Measurements from ENCODE around the gene UBA52. TPM values are rescaled to one million over a fixed set of nuclear protein-coding genes. Genes with fewer than 3 reads are reported as not detected.
A peak's percentile ranks its signal among the peaks of the same experiment; 100 is the strongest.
"Not testable (repeated sequence)": the region's sequence is repeated elsewhere in the genome, so short reads cannot be mapped to it uniquely, and the experiment has no call there.

Gene UBA52
- total RNA-seq: 100 to 1,000 TPM; 600 to 891 (median 689) TPM

DNA sequence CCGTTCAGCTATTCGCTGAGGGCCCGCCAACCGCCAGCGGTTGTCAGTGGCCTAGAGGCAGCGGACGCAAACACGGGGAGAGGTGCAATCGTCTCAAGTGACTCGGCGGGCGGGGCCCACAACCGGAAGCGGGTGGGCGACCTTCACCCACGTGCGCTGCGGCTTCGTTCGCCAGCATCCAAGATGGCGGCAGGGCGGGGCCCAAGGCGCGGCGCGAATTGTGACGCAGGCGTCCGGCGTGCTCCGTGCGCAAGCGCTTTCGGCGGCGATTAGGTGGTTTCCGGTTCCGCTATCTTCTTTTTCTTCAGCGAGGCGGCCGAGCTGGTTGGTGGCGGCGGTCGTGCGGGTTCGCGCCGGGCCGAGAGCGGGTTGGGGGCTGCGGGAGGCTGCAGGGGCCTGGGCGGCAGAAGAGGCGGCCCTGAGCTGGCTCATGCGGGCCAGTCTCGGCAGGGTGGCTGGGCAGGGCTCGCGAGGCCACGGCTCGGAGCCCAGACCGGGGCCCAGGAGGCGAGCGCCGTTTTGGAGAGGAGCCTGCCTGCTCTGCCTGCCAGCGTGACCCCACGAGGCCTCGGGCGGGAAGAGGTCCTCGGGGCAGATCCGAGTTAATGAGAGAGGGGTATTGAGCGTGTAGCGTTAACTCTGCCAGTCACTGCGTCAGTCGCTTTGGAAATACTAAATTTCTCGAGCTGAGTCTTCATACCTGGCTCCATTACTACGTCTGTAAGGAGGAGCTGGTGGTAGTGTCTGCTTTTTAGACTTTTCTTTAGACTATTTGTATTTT lies at the start of gene UBA52:
UBA52 (plus strand) TSS at position 294 of the 781 bp plus-strand sequence. CDS start 1,444 bp downstream, outside the sequence.
- ATAC-seq (ENCODE audit: low FRiP score): peak; percentile 97
- TF ChIP-seq, protein P1, sequence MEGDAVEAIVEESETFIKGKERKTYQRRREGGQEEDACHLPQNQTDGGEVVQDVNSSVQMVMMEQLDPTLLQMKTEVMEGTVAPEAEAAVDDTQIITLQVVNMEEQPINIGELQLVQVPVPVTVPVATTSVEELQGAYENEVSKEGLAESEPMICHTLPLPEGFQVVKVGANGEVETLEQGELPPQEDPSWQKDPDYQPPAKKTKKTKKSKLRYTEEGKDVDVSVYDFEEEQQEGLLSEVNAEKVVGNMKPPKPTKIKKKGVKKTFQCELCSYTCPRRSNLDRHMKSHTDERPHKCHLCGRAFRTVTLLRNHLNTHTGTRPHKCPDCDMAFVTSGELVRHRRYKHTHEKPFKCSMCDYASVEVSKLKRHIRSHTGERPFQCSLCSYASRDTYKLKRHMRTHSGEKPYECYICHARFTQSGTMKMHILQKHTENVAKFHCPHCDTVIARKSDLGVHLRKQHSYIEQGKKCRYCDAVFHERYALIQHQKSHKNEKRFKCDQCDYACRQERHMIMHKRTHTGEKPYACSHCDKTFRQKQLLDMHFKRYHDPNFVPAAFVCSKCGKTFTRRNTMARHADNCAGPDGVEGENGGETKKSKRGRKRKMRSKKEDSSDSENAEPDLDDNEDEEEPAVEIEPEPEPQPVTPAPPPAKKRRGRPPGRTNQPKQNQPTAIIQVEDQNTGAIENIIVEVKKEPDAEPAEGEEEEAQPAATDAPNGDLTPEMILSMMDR (IDR thresholded peaks at IDR 0.05): no peak

DNA sequence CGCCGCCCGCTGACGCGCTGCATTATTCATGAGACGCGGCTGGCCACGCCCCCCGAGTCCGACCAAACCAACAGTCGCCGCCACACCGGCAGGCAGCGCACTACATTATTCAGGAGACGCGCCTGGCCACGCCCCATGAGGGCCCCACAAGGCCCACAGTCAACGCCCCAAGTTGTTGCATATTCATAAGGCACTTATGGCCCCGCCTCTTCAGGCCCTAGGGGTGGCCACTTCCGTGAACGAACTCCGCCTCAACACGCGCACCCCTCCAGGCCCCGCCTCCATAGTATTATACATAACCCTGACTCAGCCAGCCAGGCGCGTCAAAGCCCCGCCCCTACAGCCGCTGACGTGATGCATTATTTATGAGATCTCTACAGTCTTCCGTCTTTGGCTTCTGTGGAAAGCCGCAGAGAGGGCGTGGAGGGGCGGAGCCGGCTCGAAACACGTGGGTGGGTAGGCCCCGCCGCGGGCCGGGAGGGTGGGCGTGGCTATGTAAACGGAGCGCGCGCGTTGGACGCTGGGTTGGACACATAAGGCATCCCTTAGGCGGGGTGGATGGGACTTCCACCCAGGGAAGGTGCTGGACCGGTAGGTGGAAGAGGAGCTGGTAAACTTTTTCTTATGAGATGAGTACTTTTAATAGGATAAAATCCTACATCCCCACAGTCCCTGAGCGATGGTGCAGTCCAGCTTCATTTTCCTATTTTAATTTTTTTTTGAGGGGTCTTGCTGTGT lies 49.4 kb upstream of the UBA52 start:
- DNase-seq (ENCODE audit: low spot score) (peak; percentile 100), ATAC-seq (ENCODE audit: low FRiP score) (peak; percentile 94)

More for the DNA sequence above, at the start of gene UBA52:
- peak; percentile 90 for DNase-seq (ENCODE audit: low spot score)

DNA sequence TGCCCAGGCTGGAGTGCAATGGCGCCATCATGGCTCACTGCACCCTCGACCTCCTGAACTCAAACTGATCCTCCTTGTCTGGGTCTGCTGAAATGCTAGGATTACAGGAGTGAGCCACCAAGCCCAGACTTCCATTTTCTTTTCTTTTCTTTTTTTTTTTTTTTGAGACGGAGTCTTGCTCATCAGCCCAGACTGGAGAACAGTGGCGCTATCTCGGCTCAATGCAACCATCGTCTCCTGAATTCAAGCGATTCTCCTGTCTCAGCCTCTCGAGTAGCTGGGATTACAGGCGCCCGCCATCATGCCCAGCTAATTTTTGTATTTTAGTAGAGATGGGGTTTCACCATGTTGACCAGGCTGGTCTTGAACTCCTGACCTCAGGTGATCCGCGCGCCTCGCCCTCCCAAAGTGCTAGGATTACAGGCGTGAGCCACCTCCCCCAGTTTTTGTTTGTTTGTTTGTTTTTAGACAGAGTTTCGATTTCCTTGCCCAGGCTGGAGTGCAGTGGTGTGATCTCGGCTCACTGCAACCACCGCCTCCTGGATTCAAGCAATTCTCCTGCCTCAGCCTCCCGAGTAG lies 48.7 kb upstream of the UBA52 start:
- ATAC-seq (ENCODE audit: low FRiP score); DNase-seq (ENCODE audit: low spot score): not testable (repeated sequence)

More for the DNA sequence above, 49.4 kb upstream of the UBA52 start:
- TF ChIP-seq, protein P1 (IDR thresholded peaks at IDR 0.05): no peak

DNA sequence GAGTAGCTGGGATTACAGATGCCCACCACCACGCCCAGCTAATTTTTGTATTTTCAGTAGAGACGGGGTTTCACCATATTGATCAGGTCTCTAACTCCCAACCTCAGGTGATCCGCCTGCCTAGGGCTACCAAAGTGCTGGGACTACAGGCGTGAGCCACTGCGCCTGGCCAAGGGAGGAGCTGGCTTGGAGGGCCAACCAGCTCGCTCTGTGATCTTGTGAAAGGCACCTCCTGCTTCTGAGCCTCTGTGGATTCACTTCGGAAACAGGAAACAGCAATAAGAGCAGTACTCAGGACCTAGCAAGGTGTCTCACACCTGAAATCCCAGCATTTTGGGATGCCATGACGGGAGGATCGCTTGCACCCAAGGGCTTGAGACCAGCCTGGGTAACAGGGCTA lies 47.8 kb upstream of the UBA52 start:
- ATAC-seq (ENCODE audit: low FRiP score): no peak
- DNase-seq (ENCODE audit: low spot score): no peak
- TF ChIP-seq, protein P1 (IDR thresholded peaks at IDR 0.05): no peak

DNA sequence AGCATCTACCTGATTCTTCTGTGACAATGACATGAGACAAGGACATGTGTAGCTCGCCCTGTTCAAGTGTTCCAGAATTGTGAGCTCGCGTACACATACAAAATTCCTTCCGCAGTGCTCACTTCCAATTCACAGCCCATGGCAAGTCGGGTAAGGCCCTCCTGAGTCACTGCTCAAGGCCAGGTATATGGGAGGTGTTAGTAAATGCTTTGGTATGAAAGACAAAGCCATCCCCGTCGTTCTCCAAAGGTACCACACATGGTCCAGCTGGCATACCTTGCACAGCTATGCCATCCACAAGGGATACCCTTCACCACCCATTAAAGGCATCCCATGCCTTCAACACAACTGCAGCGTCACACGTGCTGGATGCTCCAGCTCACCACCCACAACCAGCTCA lies 45.3 kb upstream of the UBA52 start:
- TF ChIP-seq, protein P1 (IDR thresholded peaks at IDR 0.05): no peak
- DNase-seq (ENCODE audit: low spot score) (no peak), ATAC-seq (ENCODE audit: low FRiP score) (no peak)

DNA sequence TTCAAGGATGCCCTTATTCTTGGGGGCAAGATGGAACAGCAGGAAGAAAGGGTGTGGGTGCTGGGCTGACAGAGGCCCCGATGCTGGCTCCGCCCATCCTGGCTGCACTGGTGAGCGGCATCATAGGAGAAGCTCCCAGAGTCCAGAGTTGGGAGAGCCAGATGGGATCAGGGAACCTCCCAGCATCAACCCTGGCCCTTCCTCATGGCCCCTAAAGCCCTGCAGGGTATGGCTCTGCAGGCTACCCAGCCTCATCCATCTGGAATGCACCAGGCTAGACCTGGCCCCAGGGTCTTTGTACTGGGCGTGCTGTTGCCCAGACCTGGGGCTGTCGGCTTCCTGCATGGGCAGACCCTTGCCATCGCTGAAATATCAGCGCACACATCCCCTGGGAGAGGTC lies 41.9 kb upstream of the UBA52 start:
- ATAC-seq (ENCODE audit: low FRiP score) (no peak), DNase-seq (ENCODE audit: low spot score) (no peak)

DNA sequence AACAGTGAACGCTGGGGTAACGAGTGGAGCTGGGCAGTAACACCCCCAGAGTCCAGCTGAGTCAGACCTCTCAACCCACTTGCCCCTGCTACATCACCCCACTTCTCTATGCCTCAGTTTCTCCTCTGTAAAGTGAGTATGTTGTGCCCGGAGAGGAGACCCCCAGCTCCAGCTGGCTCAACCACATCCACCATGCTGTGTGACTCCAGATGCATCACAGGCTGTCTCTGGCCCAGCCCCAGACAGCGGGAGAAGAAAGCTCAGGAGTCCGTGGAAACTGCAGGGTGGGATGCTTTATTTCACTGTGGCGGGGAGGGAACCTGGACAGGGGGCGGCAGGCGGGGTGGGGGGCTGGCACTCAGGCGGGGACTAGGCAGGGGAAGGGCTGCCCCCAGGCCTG lies 40.2 kb upstream of the UBA52 start:
- DNase-seq (ENCODE audit: low spot score): no peak
- TF ChIP-seq, protein P1 (IDR thresholded peaks at IDR 0.05): no peak
- no peak for ATAC-seq (ENCODE audit: low FRiP score)

More for the DNA sequence above, 41.9 kb upstream of the UBA52 start:
- TF ChIP-seq, protein P1 (IDR thresholded peaks at IDR 0.05): no peak
